Activated CD8-positive, alpha-beta T cell treated with anti-CD3 and anti-CD28 coated beads for 36 hours (primary cell): Measurements from ENCODE around the gene SOST. TPM values are rescaled to one million over a fixed set of nuclear protein-coding genes. Genes with fewer than 3 reads are reported as not detected.

Experiments used
- ATAC-seq: fragments of 200-7000 bp; cut with Tn5 transposase; one replicate; pipeline ENCODE4 v1.10.0; 2021; ENCODE audit warnings: mild to moderate bottlenecking, moderate library complexity
- CTCF ChIA-PET: fragments of 350-600 bp; sonication (Branson Sonifier 250); formaldehyde crosslinking; loops from one replicate; lab custom pipeline; 2021; ENCODE audit warnings: antibody characterized with exemption; lab: Charles Lee
- POLR2A ChIA-PET: fragments of 350-600 bp; sonication (Branson Sonifier 250); formaldehyde crosslinking; loops from one replicate; lab custom pipeline; 2021; ENCODE audit warnings: antibody characterized with exemption; lab: Charles Lee
- DNase-seq: peaks from one replicate; pipeline ENCODE4 v3.0.0-alpha.2; 2020
- H3K27ac Mint-ChIP-seq: one replicate; pipeline ENCODE4 v1.8.0; 2021; ENCODE audit warnings: mild to moderate bottlenecking, mixed read lengths
- H3K27me3 Mint-ChIP-seq: one replicate; pipeline ENCODE4 v1.8.0; 2021; ENCODE audit warnings: mixed read lengths
- H3K36me3 Mint-ChIP-seq: one replicate; pipeline ENCODE4 v1.8.0; 2021; ENCODE audit warnings: low read depth, mixed read lengths
- H3K4me1 Mint-ChIP-seq: one replicate; pipeline ENCODE4 v1.8.0; 2021; ENCODE audit warnings: low read depth, mixed read lengths
- H3K4me3 Mint-ChIP-seq: one replicate; pipeline ENCODE4 v1.8.0; 2021; ENCODE audit warnings: mild to moderate bottlenecking, moderate library complexity, mixed read lengths
- H3K9me3 Mint-ChIP-seq: one replicate; pipeline ENCODE4 v1.8.0; 2021; ENCODE audit warnings: mixed read lengths
- CTCF ChIP-seq: fragments of 200-600 bp; IDR thresholded peaks from one replicate; pipeline ENCODE4 v1.8.0; 2022; ENCODE audit warnings: antibody characterized with exemption, mild to moderate bottlenecking
- intact Hi-C: fragments of 100-400 bp; cut with micrococcal nuclease; formaldehyde crosslinking; loops from one replicate; pipeline ENCODE4 v1.10.0; 2022
- total RNA-seq, 2 experiments: library from RNA; stranded (reverse); gene quantifications; one replicate each; pipeline ENCODE4 v1.2.3, GENCODE V29; 2021

SOST gene
- total RNA-seq, 2 experiments from 2014 or later: not detected

GRCh38 chr17:43770957-43771356 lies 12.4 kb upstream of the SOST start:
- no peak for ATAC-seq
- DNase-seq: no peak
- Mint-ChIP-seq H3K4me3 (no peak overlapping the region), H3K36me3 (peaks cover 29% of the 10 kb centered on the region), H3K27ac (no peak overlapping the region), H3K9me3 (no peaks in the 10 kb centered on the region), H3K4me1 (no peaks in the 10 kb centered on the region), H3K27me3 (no peaks in the 10 kb centered on the region)
- ChIA-PET POLR2A (no interaction called here), CTCF (no interaction called here)
- no peak for TF ChIP-seq CTCF
- intact Hi-C loops: no loop called here

GRCh38 chr17:43769859-43770258 lies 11.3 kb upstream of the SOST start:
- Mint-ChIP-seq H3K27me3 (no peaks in the 10 kb centered on the region), H3K36me3 (peaks cover 29% of the 10 kb centered on the region), H3K4me1 (no peaks in the 10 kb centered on the region), H3K27ac (no peak overlapping the region), H3K4me3 (no peak overlapping the region), H3K9me3 (no peaks in the 10 kb centered on the region)
- ChIA-PET POLR2A (no interaction called here), CTCF (interaction anchor here (0.8 to 1.1 kb wide), 2 partner anchors 8 to 9 kb away, joined by 3 read pairs; no protein-coding TSS in a partner anchor)
- ATAC-seq: no peak
- intact Hi-C loops: loop anchor here (10.0 kb wide), 1 partner anchor 195 kb away; no protein-coding TSS in a partner anchor
- TF ChIP-seq CTCF: no peak
- no peak for DNase-seq

- POLR2A ChIA-PET: no interaction called here
- Mint-ChIP-seq H3K4me3 (no peak overlapping the region), H3K9me3 (no peaks in the 10 kb centered on the region), H3K4me1 (no peaks in the 10 kb centered on the region), H3K27ac (no peak overlapping the region), H3K27me3 (no peaks in the 10 kb centered on the region), H3K36me3 (peaks cover 29% of the 10 kb centered on the region)
- no peak for DNase-seq
- CTCF ChIA-PET: interaction anchor here (1.1 kb wide), 1 partner anchor 9 kb away, joined by 3 read pairs; no protein-coding TSS in a partner anchor
- no peak for ATAC-seq
- intact Hi-C loops: loop anchor here (10.0 kb wide), 1 partner anchor 195 kb away; no protein-coding TSS in a partner anchor
- no peak for TF ChIP-seq CTCF
These were observed 10.8 kb upstream of the SOST start for GRCh38 chr17:43769426-43769825.

GRCh38 chr17:43768943-43769342 lies 10.4 kb upstream of the SOST start:
- CTCF ChIA-PET: no interaction called here
- intact Hi-C loops: loop anchor here (10.0 kb wide), 1 partner anchor 194 kb away; no protein-coding TSS in a partner anchor

More at GRCh38 chr17:43768943-43769342, 10.4 kb upstream of the SOST start:
- POLR2A ChIA-PET: no interaction called here
- Mint-ChIP-seq H3K36me3 (peaks cover 26% of the 10 kb centered on the region), H3K27me3 (no peaks in the 10 kb centered on the region), H3K4me3 (no peak overlapping the region), H3K4me1 (no peaks in the 10 kb centered on the region), H3K9me3 (no peaks in the 10 kb centered on the region), H3K27ac (no peak overlapping the region)
- DNase-seq: no peak
- no peak for ATAC-seq
- no peak for TF ChIP-seq CTCF
